ENCODE results near the gene ADAMTS2. TPM values are rescaled to one million over a fixed set of nuclear protein-coding genes. Genes with fewer than 3 reads are reported as not detected.

Gene ADAMTS2
- total and polyA plus RNA-seq, 2 of the 4 experiments (the other 2 are of a cell fraction) = 19.0 to 58.8 TPM

GRCh38 chr5:179321206-179321987 is 23.9 kb downstream of the ADAMTS2 start:
- POLR2A ChIA-PET (ENCODE audit: unreplicated experiment) = no interaction called here
- Histone ChIP-seq H3K4me1 (ENCODE audit: control insufficient read depth, insufficient read depth, low read length) (peaks cover 12% of the 10 kb centered on the region), H2BK120ac (ENCODE audit: low read depth, low read length) (no peak overlapping the region), H3K9ac (ENCODE audit: low read depth, low read length) (no peak overlapping the region), H3K27me3 (ENCODE audit: control insufficient read depth, insufficient read depth, low read length) (no peaks in the 10 kb centered on the region), H3K9me1 (ENCODE audit: insufficient read depth, low read length) (peaks cover 36% of the 10 kb centered on the region), H3K79me1 (ENCODE audit: low read depth in 1 of 2, low read length in 2 of 2) (peaks cover 24 to 91% of the 10 kb centered on the region in 2 experiments), H4K5ac (ENCODE audit: low read depth, low read length) (no peak overlapping the region), H2AFZ (replicated peaks; ENCODE audit: low read length, poor library complexity) (no peak overlapping the region), H2BK5ac (ENCODE audit: low read depth, low read length, poor library complexity, severe bottlenecking) (no peak overlapping the region), H3K4me2 (ENCODE audit: low read depth, low read length) (no peak overlapping the region), H3K56ac (ENCODE audit: extremely low read depth, insufficient read depth, low read length) (no peak overlapping the region), H3K4me3 (ENCODE audit: insufficient read depth, low read depth, low read length) (no peak overlapping the region), H4K20me1 (ENCODE audit: insufficient read depth, low read length) (peaks cover 38% of the 10 kb centered on the region), H2BK20ac (ENCODE audit: low read depth, low read length) (no peak overlapping the region), H2AK9ac (replicated peaks; ENCODE audit: low read depth, low read length, poor library complexity) (no peak overlapping the region), H4K8ac (ENCODE audit: low read depth in 2 of 2, low read length in 2 of 2) (no peak overlapping the region), H3K27ac (ENCODE audit: insufficient read depth, low read length) (no peak overlapping the region), H3K9me3 (ENCODE audit: control insufficient read depth, insufficient read depth, low read length) (no peaks in the 10 kb centered on the region), H3K4ac (ENCODE audit: low read depth, low read length) (no peak overlapping the region), H2BK15ac (ENCODE audit: low read depth, low read length) (no peak overlapping the region), H3K23ac (ENCODE audit: low read depth, low read length) (no peak overlapping the region), H2AK5ac (ENCODE audit: low read depth, low read length) (peak overlapping the region; percentile 8; the same call in 1 of the 2 replicates), H4K91ac (ENCODE audit: insufficient read depth, low read depth, low read length) (no peak overlapping the region), H3K18ac (ENCODE audit: low read depth, low read length) (no peak overlapping the region), H3K36me3 (ENCODE audit: control insufficient read depth, insufficient read depth, low read length) (no peaks in the 10 kb centered on the region; the same call in 1 of the 2 replicates), H3K14ac (replicated peaks; ENCODE audit: low read depth, low read length) (no peak overlapping the region)
- BruUV-seq (replicated peaks) = no TSS peak
- ATAC-seq (ENCODE audit: low read depth) = no peak
- in situ Hi-C loops (cut with MboI; ENCODE audit: low sequenced_read_pairs) (no loop called here), dilution Hi-C loops (cut with HindIII; ENCODE audit: low sequenced_read_pairs, unreplicated experiment) (no loop called here), intact Hi-C loops (cut with micrococcal nuclease) (no loop called here)
- 100% methylated on average over 2 of the region's 13 CpGs; no CpG with 5 or more reads in 1 of the 2 experiments for WGBS, 2 experiments (ENCODE audit: extremely low coverage in 2 of 2, insufficient read length in 1 of 2)
- CTCF ChIA-PET = interaction anchor here (1.5 kb wide), 1 partner anchor 13 kb away, joined by 3 read pairs; no protein-coding TSS in a partner anchor
- no peak for DNase-seq
- no peak for TF ChIP-seq FOS (IDR thresholded peaks at IDR 0.05; ENCODE audit: low read depth, low read length)
- no peak for TF ChIP-seq RFX5 (IDR thresholded peaks at IDR 0.05; ENCODE audit: low read depth, low read length)
- TF ChIP-seq MAZ (IDR thresholded peaks at IDR 0.05; ENCODE audit: borderline replicate concordance, low read depth, low read length) = no peak
- no peak for TF ChIP-seq RCOR1 (IDR thresholded peaks at IDR 0.05; ENCODE audit: insufficient replicate concordance, low read length)
- TF ChIP-seq MAFK (IDR thresholded peaks at IDR 0.05; ENCODE audit: low read depth, low read length) = no peak
- TF ChIP-seq CTCF (conservative IDR thresholded peaks at IDR 0.05; ENCODE audit: low read depth, low read length) = no peak
- no peak for TF ChIP-seq NFE2L2 (IDR thresholded peaks at IDR 0.05; ENCODE audit: low read depth, low read length)
- no peak for TF ChIP-seq POLR2A (IDR thresholded peaks at IDR 0.05; ENCODE audit: low read depth, low read length)
- no peak for TF ChIP-seq MXI1 (IDR thresholded peaks at IDR 0.05; ENCODE audit: borderline replicate concordance, low read depth, low read length)
- TF ChIP-seq BHLHE40 (IDR thresholded peaks at IDR 0.05; ENCODE audit: low read depth, low read length) = no peak
- no peak for TF ChIP-seq RAD21 (IDR thresholded peaks at IDR 0.05; ENCODE audit: low read length)
- TF ChIP-seq CHD1 (IDR thresholded peaks at IDR 0.05; ENCODE audit: low read depth, low read length) = no peak
- TF ChIP-seq SMC3 (IDR thresholded peaks at IDR 0.05; ENCODE audit: low read depth, low read length) = no peak
- no peak for TF ChIP-seq USF2 (IDR thresholded peaks at IDR 0.05; ENCODE audit: low read depth, low read length)
- TF ChIP-seq CEBPB (IDR thresholded peaks at IDR 0.05; ENCODE audit: low read depth, low read length) = no peak
